IMR-90 (cell line): ENCODE data around the gene TYSND1. TPM values are rescaled to one million over a fixed set of nuclear protein-coding genes. Genes with fewer than 3 reads are reported as not detected.
"Not testable (repeated sequence)": the region's sequence is repeated elsewhere in the genome, so short reads cannot be mapped to it uniquely, and the experiment has no call there.

ENCODE experiments used
- ATAC-seq: fragments of 200-7000 bp; cut with Tn5 transposase; 2 replicates; pipeline ENCODE4 v1.9.1; 2020; ENCODE audit warnings: low read depth, mild to moderate bottlenecking, moderate library complexity
- BruUV-seq: library from RNA; stranded (reverse); fragments of 400-500 nt; replicated peaks from 2 replicates; lab custom pipeline; 2021; lab: Mats Ljungman, UMichigan
- CTCF ChIA-PET: fragments of 300-600 bp; formaldehyde crosslinking; extraction: SDS; loops from one replicate; lab custom pipeline; 2021; ENCODE audit warnings: antibody characterized with exemption; lab: Yijun Ruan, JAX
- POLR2A ChIA-PET: fragments of 300-600 bp; sonication (Branson Sonifier 250); formaldehyde crosslinking; loops from one replicate; lab custom pipeline; 2022; ENCODE audit warnings: antibody characterized with exemption; ENCODE audit not compliant: unreplicated experiment; lab: Charles Lee
- DNase-seq: peaks from one replicate; pipeline ENCODE4 v3.0.0; 2013
- H2AFZ ChIP-seq: replicated peaks from 2 replicates; pipeline ENCODE3; 2013; ENCODE audit warnings: low read length, mild to moderate bottlenecking; ENCODE audit not compliant: poor library complexity
- H2AK5ac ChIP-seq: 2 replicates; pipeline ENCODE4 v1.6.1; 2013; ENCODE audit warnings: low read depth, low read length, inconsistent platforms
- H2AK9ac ChIP-seq: replicated peaks from 2 replicates; pipeline ENCODE3; 2013; ENCODE audit warnings: mild to moderate bottlenecking, low read depth, low read length, moderate library complexity; ENCODE audit not compliant: poor library complexity
- H2BK120ac ChIP-seq: 2 replicates; pipeline ENCODE4 v1.6.1; 2013; ENCODE audit warnings: low read depth, low read length, inconsistent platforms
- H2BK15ac ChIP-seq: 3 replicates; pipeline ENCODE4 v1.6.1; 2013; ENCODE audit warnings: low read depth, low read length, inconsistent platforms
- H2BK20ac ChIP-seq: 2 replicates; pipeline ENCODE4 v1.6.1; 2013; ENCODE audit warnings: low read depth, mild to moderate bottlenecking, inconsistent platforms, low read length, moderate library complexity
- H2BK5ac ChIP-seq: 2 replicates; pipeline ENCODE4 v1.6.1; 2013; ENCODE audit warnings: mild to moderate bottlenecking, low read depth, low read length, inconsistent platforms; ENCODE audit not compliant: poor library complexity, severe bottlenecking
- H3K14ac ChIP-seq: replicated peaks from 2 replicates; pipeline ENCODE4 v1.6.1; 2013; ENCODE audit warnings: low read depth, low read length, inconsistent platforms
- H3K18ac ChIP-seq: 2 replicates; pipeline ENCODE4 v1.6.1; 2013; ENCODE audit warnings: low read depth, low read length, control low read depth
- H3K23ac ChIP-seq: 2 replicates; pipeline ENCODE4 v1.6.1; 2013; ENCODE audit warnings: low read depth, low read length, inconsistent platforms
- H3K27ac ChIP-seq: 2 replicates; pipeline ENCODE4 v1.5.1; 2013; ENCODE audit warnings: mild to moderate bottlenecking, control low read depth, low read length; ENCODE audit not compliant: insufficient read depth
- H3K27me3 ChIP-seq: 2 replicates; pipeline ENCODE4 v1.6.1; 2013; ENCODE audit warnings: low read length; ENCODE audit not compliant: control insufficient read depth, insufficient read depth
- H3K36me3 ChIP-seq: 2 replicates; pipeline ENCODE4 v1.6.1; 2013; ENCODE audit warnings: low read length, mixed read lengths; ENCODE audit not compliant: control insufficient read depth, insufficient read depth
- H3K4ac ChIP-seq: 2 replicates; pipeline ENCODE4 v1.6.1; 2013; ENCODE audit warnings: low read depth, low read length, inconsistent platforms
- H3K4me1 ChIP-seq: 2 replicates; pipeline ENCODE4 v1.6.1; 2013; ENCODE audit warnings: low read length, mixed read lengths; ENCODE audit not compliant: control insufficient read depth, insufficient read depth
- H3K4me2 ChIP-seq: 2 replicates; pipeline ENCODE4 v1.6.1; 2013; ENCODE audit warnings: low read depth, mild to moderate bottlenecking, control low read depth, low read length, moderate library complexity
- H3K4me3 ChIP-seq: 2 replicates; pipeline ENCODE4 v1.5.1; 2013; ENCODE audit warnings: low read depth, mild to moderate bottlenecking, control low read depth, low read length, moderate library complexity; ENCODE audit not compliant: insufficient read depth
- H3K56ac ChIP-seq: 2 replicates; pipeline ENCODE4 v1.6.1; 2013; ENCODE audit warnings: low read length, inconsistent platforms; ENCODE audit not compliant: insufficient read depth; ENCODE audit errors: extremely low read depth
- H3K79me1 ChIP-seq, 2 experiments: 2 replicates each; pipeline ENCODE4 v1.6.1; 2013; ENCODE audit warnings: low read length in 2 of 2, inconsistent platforms in 1 of 2, low read depth in 1 of 2
- H3K9ac ChIP-seq: 2 replicates; pipeline ENCODE4 v1.6.1; 2013; ENCODE audit warnings: low read depth, low read length, control low read depth
- H3K9me1 ChIP-seq: 2 replicates; pipeline ENCODE4 v1.6.1; 2013; ENCODE audit warnings: low read length, inconsistent platforms; ENCODE audit not compliant: insufficient read depth
- H3K9me3 ChIP-seq: 2 replicates; pipeline ENCODE4 v1.6.1; 2013; ENCODE audit warnings: low read length; ENCODE audit not compliant: control insufficient read depth, insufficient read depth
- H4K20me1 ChIP-seq: 2 replicates; pipeline ENCODE4 v1.6.1; 2013; ENCODE audit warnings: low read length, inconsistent platforms; ENCODE audit not compliant: insufficient read depth
- H4K5ac ChIP-seq: 2 replicates; pipeline ENCODE4 v1.6.1; 2013; ENCODE audit warnings: mild to moderate bottlenecking, low read depth, low read length, control low read depth
- H4K8ac ChIP-seq, 2 experiments: 2 replicates each; pipeline ENCODE4 v1.6.1; 2013; ENCODE audit warnings: low read depth in 2 of 2, low read length in 2 of 2, control low read depth in 1 of 2, inconsistent platforms in 1 of 2
- H4K91ac ChIP-seq: 2 replicates; pipeline ENCODE4 v1.6.1; 2013; ENCODE audit warnings: low read depth, low read length, inconsistent platforms; ENCODE audit not compliant: insufficient read depth
- WGBS, 2 experiments: methylation state at CpG; one replicate each; pipeline versions ENCODE4 v1.1.5 to v1.1.7; 2013; ENCODE audit warnings: missing lambda C conversion rate in 2 of 2; ENCODE audit not compliant: insufficient read length in 1 of 2; ENCODE audit errors: extremely low coverage in 2 of 2; 5-methylcytosine and 5-hydroxymethylcytosine counted together
- dilution Hi-C: fragments of 300-500 bp; cut with HindIII; formaldehyde crosslinking; loops from one replicate; pipeline ENCODE4 v1.14.3; 2018; ENCODE audit warnings: low sequenced_read_pairs; ENCODE audit not compliant: unreplicated experiment
- in situ Hi-C: fragments of 300-500 bp; cut with MboI; formaldehyde crosslinking; loops from 3 replicates; pipeline ENCODE4 v1.14.3; 2019; ENCODE audit warnings: low sequenced_read_pairs, inconsistent platforms, mixed read lengths
- intact Hi-C: fragments of 100-400 bp; cut with micrococcal nuclease; formaldehyde crosslinking; loops from 2 replicates; pipeline ENCODE4 v1.10.0; 2022
- polyA plus RNA-seq, 3 experiments: library from polyadenylated mRNA; depleted of rRNA; stranded (reverse); fragments of >200 nt; gene quantifications; 2 replicates each; pipeline ENCODE4 v1.2.3, GENCODE V29; 2012; ENCODE audit warnings: low replicate concordance in 1 of 3
- total RNA-seq: library from RNA; depleted of rRNA; stranded (reverse); fragments of >200 nt; gene quantifications from 2 replicates; pipeline ENCODE4 v1.2.3, GENCODE V29; 2012

TYSND1 gene
- total and polyA plus RNA-seq, 2 of the 4 experiments (the other 2 are of a cell fraction) = 2.9 to 4.1 TPM

GRCh38 chr10:70123166-70123565, 23.3 kb downstream of the TYSND1 start:
- H3K4ac ChIP-seq, H2BK20ac ChIP-seq, H2BK15ac ChIP-seq, H2AFZ ChIP-seq, BruUV-seq, H3K9me1 ChIP-seq, H3K18ac ChIP-seq, H3K4me3 ChIP-seq, in situ Hi-C loops, H3K9me3 ChIP-seq, H3K56ac ChIP-seq, H3K4me1 ChIP-seq, H4K5ac ChIP-seq, DNase-seq, H3K9ac ChIP-seq, ATAC-seq, H2BK120ac ChIP-seq, H3K4me2 ChIP-seq, H3K14ac ChIP-seq, intact Hi-C loops, H3K27ac ChIP-seq, H4K20me1 ChIP-seq, H3K27me3 ChIP-seq, dilution Hi-C loops, H2AK5ac ChIP-seq, H2BK5ac ChIP-seq, H4K91ac ChIP-seq, H2AK9ac ChIP-seq, H4K8ac ChIP-seq, H3K23ac ChIP-seq: not testable (repeated sequence)
- ChIA-PET POLR2A (interaction anchor here (0.6 kb wide), 2 partner anchors 19 to 207 kb away, joined by 3 read pairs; no protein-coding TSS in a partner anchor), CTCF (interaction anchor here (1.6 kb wide), 1 partner anchor 24 kb away, joined by 4 read pairs; no protein-coding TSS in a partner anchor)
- Histone ChIP-seq H3K79me1 (peaks cover 10 to 27% of the 10 kb centered on the region in 2 experiments), H3K36me3 (peaks cover 37% of the 10 kb centered on the region)
- WGBS, 2 experiments = no CpG with 5 or more reads among the region's 9 CpGs
